Iris pigment epithelial cell (primary cell): Measurements from ENCODE around the gene BDH1.

Experiments used
- DNase-seq: peaks from one replicate; pipeline ENCODE4 v3.0.0-alpha.2; 2011; ENCODE audit warnings: low read depth

The BDH1 gene

DNA sequence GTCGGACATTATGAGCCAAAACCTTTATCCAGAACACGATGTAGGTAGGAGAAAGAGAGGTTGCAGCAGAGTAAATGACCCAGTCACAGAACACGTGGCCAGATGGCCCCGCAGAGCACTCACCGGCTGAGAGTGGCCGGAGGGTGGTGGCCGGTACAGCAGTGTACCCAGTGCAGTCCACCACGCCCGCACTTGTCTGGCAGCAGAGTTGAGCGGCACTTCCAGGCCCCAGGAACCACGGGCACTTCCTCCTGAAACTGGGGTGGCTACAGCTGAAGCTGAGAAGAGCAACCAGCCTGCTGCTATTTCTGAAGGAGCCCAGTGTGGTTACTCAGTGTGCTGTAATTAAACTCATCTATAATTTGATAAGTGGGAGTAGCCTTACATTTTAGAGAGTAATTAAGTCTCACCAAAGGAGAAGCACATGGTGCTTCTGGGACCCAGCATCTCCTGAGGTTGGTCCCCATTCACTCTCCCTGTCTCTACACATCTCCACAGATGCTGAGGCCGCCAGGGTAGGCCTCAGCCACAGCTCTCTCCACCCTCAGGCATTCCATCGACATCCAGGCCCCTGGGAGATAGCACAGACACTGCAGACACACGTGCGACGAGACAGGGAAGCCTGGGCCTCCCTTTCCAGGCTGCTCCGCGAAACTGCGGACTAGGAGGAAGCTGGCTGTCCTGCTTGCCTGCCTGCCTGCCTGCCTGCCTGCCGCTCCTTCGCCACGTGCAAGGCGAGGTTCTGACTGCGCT, 49.8 kb downstream of the BDH1 start:
- no peak for DNase-seq

DNA sequence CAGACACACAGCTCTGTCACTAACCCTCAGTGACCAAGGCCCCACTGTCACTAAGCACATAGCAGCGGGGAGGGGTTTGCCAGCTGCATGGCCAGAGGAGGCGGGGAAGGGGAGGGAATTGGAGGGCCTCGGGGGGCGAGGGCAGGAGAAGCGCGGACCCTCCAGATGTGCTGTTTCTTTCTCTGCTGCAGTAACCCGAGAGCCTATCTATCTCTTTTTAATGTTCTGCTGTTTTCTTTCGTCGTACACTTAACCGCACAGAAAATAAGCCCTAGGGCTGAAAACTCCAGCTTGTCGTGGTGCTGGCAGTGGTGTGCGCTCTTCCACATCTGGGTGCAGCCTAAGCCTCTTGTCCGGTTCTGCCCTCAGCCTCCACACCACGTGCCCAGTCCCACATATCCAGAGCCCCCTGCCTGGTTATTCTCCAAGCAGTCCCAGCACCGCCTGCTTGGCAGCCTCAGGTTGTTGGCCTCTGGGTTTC, 51.1 kb downstream of the BDH1 start:
- no peak for DNase-seq

DNA sequence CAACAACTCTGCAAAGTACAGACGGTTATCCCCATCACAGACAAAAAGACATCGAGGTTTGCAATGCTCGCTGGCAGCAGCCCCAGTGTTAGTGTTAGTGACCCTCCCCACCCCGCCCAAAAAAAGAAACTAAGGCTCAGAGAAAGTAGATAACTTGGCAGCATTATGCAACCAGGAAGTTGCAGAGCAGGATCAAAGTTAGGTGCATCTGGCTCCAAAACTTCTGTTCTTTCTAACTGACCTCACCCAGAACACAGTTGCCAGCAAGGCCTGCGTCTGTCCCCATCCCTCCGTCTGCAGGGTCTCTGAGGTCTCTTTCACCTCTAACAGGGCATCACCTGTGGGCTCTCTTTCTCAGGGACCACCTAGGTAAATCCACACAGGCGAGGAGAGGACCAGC, 51.5 kb downstream of the BDH1 start:
- no peak for DNase-seq

DNA sequence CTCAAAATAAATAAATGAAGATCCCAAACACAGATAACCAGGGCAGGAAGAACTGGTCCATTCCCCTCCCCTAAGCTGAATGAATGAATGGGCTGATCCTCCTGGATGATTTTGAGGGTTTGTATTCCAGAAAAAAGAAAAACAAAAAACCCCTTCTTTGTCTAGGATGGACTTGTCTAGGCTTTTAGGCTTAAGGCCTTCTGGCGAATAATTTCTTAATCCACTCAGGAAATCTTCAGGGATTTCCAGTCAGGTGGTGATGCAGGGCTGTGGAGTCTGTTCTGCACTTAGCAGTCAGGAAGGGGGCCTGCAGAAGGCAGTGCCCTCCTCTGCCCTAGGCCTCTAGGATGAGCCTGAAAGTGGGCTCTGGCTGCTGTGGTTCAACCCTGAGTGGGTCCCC, 52.1 kb downstream of the BDH1 start:
- DNase-seq, result no peak

DNA sequence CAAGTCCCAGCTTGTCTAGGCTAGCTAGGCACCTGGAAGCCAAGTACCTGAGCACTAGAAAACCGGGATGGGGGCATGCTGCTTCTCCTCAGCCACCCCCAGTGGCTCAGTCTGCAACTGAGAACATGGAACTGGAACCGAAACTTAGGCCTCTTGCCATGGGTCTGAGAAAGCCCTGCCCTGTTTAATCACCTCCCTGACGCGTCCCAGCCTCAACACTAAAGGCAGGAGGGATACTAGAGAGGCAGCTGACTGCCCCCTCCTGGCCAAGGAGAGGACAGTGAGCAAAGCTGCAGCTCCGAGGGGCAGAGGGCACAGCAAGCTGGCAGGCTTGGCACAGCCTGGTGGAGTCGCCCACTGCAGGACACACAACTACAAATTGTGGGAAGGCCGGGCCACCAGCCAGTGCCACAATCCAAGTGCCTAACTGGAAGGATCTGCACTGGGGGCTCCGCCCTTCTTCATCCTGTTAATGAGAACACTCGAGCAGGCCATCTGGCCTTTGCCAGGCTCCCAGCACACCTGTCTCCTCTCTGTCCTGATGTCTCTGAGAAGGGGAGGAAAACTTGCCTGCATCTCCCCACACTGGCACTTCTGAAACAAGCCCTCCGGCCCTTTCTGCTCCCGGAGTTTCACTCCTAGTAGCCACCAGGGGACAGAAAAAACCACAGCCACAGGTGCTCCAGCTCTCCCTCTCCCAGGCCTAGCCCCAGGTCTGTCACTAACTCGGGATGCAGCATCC, 53.7 kb downstream of the BDH1 start:
- DNase-seq, result peak; percentile 85

DNA sequence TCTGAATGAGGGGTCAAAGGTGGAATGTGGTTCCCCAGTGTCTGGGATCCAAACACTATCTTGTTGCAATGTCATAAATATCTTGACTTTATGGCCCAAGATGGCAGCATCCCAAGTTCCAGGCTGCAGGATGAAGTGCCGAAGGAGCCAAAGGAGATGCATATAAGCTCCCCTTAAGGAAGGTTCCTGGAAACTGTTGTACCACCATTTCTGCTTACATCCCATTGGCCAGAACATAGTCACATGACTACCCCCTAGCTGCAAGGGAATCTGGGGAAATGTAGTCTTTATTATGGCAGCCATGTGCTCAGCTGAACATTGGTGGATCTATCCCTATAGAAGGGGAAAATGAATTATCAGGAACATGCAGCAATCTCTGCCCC, 54.3 kb downstream of the BDH1 start:
- peak; percentile 53 for DNase-seq

DNA sequence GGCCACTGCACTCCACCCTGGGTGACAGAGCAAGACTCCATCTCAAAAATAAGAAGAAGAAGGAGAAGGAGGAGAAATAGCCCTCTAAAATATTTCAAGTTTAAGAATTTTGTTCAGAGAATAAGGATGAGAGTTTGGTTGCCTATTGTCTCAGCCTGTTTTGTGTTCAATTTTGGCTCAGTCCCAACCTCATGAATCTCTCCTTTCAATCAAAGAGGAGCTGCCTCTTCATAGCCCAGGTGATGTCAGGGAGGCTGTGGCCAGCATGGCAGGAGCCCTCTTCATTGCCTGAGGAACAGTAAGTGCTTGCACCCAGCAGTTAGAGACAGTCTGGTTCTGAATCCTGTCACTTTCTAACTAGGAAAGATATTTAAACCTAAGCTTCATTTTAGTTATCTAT, 55.0 kb downstream of the BDH1 start:
- DNase-seq, result no peak

DNA sequence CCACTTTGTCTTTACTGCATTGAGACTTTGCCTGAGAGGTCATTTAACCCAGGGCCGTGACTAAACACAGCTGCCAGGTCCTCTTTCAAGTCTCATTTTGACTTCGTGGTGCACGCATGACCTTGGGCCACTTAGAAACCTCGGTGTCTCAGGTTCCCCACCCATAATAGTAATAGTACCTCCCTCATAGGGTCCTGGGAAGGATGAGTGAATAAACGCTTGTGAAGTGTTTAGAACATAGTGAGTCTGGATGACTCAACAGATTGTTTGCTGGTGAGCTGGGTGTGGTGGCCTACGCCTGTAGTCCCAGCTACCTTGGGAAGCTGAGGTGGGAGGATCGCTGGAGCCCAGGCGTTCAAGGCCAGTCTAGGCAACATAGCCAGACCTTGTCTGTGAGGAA, 56.3 kb downstream of the BDH1 start:
- DNase-seq, result peak; percentile 93

DNA sequence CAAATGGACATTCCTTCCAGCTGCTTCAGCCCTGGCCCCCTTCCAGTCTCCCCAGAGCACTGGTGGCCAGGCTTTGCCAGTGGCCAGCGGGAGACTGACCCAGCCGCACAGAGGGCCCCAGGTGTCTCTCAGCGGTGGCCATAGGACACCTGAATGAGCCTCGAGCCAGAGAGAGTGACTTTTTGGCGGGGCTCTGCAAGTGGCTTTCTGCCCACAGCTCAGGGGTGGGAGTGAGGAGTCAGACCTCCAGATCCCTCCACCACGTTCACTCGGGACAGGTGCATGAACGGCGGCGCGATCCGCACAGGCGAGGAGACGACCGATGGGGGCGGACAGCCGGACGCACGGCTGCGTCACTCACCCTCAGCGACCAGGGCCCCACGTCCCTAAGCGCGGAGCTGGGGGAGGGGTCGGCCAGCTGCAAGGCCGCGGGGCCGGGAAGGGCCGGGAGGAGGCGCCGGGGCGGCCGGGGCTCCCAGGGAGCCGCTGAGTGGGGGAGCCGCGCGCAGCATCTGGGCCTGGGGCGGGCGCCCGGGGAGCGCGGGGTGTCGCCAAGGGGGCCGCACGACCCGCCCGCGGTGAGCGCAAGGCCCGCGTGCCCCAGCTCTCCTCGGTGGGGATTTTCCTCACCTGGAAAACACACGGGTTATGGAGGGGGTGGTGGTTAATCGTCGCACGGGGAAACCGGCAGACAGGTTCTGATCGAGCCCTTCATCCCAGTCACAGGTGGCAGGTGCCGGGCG, 57.1 kb downstream of the BDH1 start:
- no peak for DNase-seq

DNA sequence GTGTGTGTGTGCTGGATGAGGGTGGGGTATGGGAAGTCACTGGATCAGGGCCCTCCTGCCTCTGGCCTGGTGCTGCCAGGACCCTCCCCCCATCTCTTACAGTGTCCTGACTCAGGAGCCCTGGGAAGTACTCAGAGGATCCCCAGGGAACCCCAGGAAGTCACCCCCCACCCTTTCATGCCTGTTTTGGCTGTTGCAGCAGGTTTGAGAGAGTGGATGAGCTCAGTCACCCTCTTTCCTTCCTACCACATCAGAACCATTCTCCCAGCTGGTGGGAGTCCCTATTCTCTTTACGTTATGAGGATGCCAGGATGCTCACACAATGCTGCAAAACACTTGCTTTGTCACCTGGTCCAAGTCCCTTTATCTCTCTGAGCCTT, 59.0 kb downstream of the BDH1 start:
- DNase-seq, result no peak

DNA sequence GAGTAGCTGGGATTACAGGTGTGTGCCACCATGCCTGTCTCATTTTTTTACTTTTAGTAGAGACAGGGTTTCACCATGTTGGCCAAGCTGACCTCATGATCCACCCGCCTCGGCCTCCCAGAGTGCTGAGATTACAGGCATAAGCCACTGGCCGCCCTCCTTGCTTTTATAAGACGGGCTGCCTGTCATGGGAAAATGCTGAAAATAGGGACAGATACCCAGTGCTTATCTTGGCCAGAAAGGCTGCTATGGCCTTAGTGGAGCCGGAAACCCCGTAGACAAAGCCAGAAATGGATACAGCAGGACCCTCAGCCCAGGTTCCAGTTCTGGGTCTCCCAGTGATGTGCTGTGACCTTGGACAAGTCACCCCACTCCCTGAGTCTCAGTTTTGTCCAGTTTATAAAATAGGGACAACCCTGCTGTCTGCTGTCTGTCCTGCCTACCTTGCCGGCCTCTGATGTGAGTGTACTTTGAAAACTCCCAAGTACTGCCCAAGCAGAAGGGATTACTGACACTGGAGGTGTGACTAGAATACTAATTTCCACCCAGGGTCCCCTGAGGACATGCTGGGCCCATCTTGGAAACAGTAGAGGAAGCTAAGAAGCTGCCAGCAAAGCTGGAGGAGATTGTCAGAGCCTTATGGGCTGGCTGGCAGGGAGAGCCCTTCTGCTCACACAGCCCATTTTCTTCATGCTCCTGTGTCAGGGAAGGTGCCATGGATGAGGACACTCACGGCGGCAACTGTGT, 59.6 kb downstream of the BDH1 start:
- no peak for DNase-seq

DNA sequence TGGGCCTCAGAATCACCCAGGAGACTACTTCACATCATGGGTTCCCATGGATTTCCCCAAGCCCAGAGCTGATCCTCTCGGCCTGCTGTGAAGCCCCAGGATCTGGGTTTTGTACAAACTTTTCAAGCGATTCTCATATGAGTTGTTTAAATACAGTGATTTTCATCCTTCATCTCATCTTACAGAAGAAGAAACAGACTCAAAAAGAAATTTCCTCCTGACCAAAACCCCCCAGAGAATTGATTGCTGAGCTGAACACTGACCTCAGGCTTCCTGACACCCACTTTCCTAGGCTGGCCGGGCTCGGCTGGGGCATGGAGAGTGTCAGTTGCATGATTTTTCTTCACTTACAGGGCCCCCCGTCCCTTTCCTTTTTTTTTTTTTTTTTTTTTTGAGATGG, 60.3 kb downstream of the BDH1 start:
- DNase-seq, result no peak

DNA sequence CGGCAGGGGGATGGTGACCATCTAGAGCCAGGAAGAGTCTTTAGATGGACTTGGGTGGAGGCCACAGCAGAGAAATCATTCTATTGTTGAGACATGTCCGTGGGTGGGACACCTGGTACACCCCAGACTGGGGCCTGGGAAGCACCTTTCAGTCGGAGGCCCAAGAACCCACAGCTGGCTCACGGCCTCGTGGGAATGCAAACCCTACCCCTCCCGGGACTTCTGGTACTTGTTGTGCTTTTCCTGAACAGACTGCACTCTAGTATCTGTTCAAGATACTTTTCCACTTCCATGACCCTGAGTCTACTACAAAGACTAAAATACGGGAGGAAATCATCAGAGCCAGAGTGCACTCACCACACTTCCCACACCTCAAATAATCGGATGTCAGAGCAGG, 60.7 kb downstream of the BDH1 start:
- no peak for DNase-seq

DNA sequence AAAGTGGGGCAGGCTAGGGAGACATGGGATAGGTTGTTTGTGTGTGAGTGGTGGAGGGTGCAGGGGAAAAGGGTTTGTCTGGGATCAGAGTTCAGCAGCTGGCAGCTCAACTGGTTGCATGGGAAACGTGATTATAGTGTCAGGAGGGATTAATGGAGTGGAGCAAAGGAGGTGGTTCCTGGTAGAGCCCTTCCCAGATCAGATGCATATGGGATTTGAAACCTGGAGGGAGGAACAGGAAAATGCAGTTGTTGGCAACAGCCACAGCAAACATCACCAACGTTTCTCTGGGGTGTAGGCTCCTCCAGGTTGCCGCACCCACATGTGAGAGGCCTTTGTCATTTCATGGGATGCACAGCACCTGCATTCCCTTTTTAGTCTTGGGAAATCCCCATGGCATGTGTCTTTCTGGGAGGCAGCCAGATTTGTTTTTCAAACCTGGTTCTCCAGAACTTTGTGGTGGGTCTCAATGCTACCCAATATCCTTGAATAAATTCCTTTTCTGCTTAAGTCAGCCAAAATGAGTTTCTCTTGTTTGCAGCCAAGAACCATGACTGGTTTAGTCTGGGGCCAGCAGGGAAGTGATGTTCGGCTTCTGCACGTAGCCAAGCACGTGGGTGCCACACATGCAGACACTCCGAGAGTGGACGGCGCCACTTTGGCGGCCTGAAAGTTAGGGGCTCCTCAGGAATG, 61.3 kb downstream of the BDH1 start:
- no peak for DNase-seq

DNA sequence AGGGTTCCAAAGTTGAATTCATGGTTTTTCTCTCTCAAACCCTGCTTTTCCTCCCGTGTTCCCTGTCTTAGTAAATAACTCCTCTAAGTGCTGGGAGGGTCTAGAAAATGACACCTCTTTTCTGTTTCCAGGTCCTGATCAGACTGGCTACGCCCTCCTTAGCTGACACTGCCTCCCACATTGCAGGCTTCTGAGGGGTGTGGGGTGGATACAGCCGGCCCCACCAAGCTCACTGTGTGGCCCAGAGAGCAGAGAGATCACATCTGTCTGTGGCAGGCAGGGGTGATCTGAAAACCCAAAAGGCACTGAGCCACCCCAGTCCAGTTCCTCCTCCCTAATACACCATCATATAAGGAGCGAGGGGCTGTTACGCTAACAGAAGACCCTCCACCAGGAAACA, 62.7 kb downstream of the BDH1 start:
- DNase-seq, result no peak

DNA sequence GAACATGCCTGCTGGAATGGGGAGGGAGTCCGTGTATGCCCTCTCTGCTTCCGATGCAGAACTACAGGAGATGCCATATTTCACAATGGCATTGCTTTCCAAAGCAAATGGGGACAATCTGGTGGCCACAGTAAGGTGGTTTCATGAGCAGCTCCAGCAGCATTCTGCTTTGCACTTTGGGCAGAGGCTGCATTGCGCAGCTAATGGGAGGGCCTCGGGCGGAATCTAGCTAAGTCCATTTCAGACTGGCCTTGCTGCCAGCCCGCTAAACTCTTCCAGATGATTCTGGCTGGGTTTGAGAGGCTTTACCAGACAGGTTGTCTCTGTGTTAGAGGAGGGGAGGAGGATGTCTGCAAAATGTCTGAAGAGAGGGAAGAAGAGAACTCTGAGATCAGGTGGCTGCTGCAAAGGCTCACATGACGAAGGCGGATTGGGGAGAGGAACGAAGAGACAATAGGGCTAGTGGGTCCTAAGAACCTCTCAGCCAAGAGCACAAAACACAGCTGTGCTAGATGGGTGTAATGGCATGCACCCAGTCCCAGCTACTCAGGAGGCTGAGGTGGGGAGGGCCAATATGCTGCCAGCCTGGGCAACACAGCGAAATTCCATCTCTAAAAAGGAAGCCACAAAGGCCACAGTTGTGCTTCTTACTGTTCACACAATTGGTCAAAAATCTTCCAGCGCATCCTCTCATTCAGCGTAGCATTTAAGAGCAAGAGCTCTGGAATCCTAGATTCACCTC, 63.7 kb downstream of the BDH1 start:
- no peak for DNase-seq

DNA sequence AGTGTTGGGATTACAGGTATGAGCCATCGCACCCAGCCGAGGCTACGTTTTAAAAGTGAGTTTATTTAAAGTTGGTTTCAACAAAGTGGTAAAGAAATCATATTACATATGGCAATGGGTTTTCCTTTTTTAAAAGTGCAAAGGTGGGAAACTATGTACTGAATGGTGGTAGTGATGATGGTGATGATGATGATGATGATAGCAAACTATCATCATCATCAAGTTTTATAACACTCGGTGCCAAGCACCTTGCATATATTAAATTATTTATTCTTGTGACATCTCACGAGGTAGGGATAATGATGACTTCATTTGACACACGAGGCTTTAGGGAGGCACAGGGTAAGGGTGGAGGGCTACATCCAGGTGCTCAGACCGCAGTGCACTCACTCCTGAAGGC, 64.3 kb downstream of the BDH1 start:
- DNase-seq, result no peak

DNA sequence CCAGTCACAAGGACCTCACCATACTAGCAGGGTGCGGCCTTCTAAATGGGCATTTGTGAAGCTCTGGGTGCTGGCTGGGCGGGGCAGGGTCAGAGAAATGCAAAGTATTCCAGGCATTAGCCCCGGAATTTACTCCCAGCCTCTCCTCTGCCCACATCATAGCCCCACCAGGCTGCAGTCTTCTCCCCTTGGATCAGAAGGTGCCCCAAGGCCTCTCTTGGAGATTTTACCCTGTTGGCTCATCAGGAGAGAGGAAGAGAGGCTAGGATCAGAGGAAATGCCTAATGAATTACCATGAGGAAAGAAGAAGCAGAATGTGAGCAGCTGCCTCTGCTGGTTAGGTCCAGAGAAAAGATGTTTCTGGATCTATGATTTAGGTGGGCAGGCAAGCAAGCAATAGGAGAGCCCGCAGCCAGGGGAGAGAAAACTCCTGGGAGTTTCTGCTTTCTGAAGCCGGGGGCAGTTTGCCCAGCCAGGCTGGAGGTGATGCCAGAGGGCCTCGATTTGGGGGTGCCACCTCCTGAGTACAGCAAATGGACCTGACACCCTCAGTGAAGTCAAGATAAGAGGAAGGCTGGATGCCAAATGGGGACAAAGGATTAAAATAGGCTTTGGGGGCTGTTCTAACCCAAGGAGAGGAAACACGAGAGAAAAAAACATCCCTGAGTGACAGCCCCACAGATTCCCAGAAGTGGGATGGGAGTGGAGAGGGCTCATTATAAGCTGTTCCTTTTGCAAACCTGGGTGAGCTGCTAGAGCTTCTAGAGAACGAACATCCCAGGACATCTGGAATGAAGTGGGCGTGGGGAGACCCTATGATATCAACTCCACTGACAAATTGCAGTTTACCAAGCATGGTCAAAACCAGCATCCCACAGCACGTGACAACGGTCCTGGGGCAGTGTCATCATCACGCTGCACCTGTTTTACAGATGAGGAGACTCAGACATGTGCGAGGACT, 65.4 kb downstream of the BDH1 start:
- DNase-seq, result peak; percentile 74

DNA sequence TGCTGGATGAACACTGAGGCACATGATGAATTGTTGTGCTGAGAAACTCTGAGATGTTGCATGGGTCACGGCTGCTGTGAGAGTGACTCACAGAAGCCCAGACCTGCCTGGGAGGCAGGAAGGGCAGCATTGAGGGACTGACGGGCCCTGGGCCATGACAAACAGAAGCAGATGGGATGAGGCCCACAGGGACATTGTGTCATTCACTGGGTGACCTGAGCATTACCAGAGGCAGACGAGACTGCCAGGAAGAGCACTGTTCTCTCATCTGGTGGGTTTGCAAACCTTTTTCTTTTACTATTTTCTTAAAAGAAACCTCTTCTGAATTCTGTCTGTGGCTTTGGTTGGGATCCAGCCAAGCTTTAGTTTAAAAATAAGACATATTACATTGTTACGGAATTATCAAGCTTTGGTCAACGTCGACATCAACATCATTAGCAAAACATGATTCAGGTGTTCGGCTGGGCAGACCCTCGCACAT, 67.8 kb downstream of the BDH1 start:
- peak; percentile 99 for DNase-seq

DNA sequence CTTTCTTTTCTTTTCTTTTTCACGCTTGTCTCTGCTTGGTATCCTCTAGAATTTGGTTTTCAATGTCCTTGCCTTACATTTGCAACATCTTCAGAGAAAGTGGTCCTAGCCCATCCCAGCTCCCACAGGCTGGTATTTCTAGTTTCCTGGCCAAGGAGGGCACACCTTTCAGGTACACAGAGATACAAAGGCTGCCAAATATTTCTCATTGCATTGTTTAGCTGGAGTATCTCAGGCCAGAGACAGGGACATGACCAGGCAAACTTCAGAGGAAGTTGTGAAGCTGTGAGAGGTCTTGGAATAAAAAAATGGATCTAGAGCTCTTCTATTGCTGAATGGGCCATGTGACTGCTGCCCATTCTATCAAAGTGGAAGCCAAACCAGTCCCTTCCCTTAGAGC, 68.9 kb downstream of the BDH1 start:
- DNase-seq, result no peak
